ENCODE measurements around the gene GTPBP6.

- TF ChIP-seq GATA2 (IDR thresholded peaks at IDR 0.05; ENCODE audit: low read depth, low read length) (no peak), GATA3 (IDR thresholded peaks at IDR 0.05; ENCODE audit: low read depth, low read length) (no peak)
These were observed 43.1 kb downstream of the GTPBP6 start for GRCh38 chrX:275476-275966.

All from SH-SY5Y (cell line).